Mesothelial cell of epicardium (in vitro differentiated cells): ENCODE results near the gene NLRX1. TPM values are rescaled to one million over a fixed set of nuclear protein-coding genes. Genes with fewer than 3 reads are reported as not detected.
A peak's percentile ranks its signal among the peaks of the same experiment; 100 is the strongest.
"Not testable (repeated sequence)": the region's sequence is repeated elsewhere in the genome, so short reads cannot be mapped to it uniquely, and the experiment has no call there.

Experiments used
- DNase-seq, 2 experiments: peaks; one replicate each; pipeline ENCODE4 v3.0.0; 2021; ENCODE audit warnings: low spot score in 2 of 2; ENCODE audit not compliant: unreplicated experiment in 2 of 2
- H3K27ac Mint-ChIP-seq: 2 replicates; pipeline ENCODE4 v1.8.0; 2021; ENCODE audit warnings: mixed read lengths
- H3K27me3 Mint-ChIP-seq: 2 replicates; pipeline ENCODE4 v1.8.0; 2021; ENCODE audit warnings: low read depth, mixed read lengths
- H3K36me3 Mint-ChIP-seq: 2 replicates; pipeline ENCODE4 v1.8.0; 2021; ENCODE audit warnings: mixed read lengths
- H3K4me1 Mint-ChIP-seq: 2 replicates; pipeline ENCODE4 v1.8.0; 2021; ENCODE audit warnings: mixed read lengths
- H3K4me3 Mint-ChIP-seq: 2 replicates; pipeline ENCODE4 v1.8.0; 2021; ENCODE audit warnings: mild to moderate bottlenecking, moderate library complexity, mixed read lengths
- H3K9me3 Mint-ChIP-seq: 2 replicates; pipeline ENCODE4 v1.8.0; 2021; ENCODE audit warnings: mixed read lengths
- total RNA-seq: library from RNA; stranded (reverse); gene quantifications from 3 replicates; pipeline ENCODE4 v1.2.1, GENCODE V29; 2021
- TF ChIP-seq, protein P1 (sequence below): fragments of 200-600 bp; sonication (generic); IDR thresholded peaks from one replicate; pipeline ENCODE4 v1.5.0; 2021; ENCODE audit warnings: antibody characterized with exemption; ENCODE audit not compliant: unreplicated experiment

NLRX1 gene
- total RNA-seq, 1 donor from 2014 or later, result 21.9 TPM

DNA sequence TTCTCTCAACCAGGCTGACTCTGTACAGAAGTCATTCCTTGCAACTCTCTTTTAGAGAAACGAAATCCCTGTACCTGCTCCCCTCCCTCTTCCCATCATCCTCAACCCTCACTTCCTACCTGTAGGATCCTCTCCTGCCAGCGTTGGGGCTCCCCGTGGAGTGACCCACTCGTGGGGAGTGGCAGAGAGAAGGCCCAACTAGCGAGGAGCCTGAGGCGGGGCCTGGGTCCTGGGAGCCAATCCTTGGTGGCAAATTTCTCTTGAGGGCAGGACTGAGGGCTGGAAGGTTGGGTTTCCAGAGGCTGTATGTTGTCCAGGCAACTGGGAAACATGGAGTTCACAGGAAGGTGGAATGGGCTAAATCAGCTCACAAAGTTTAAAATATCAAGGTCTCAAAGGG lies 27.2 kb downstream of the NLRX1 start:
- peaks cover 9% of the 10 kb centered on the region for H3K4me1 Mint-ChIP-seq
- no peak overlapping the region for H3K4me3 Mint-ChIP-seq
- H3K27me3 Mint-ChIP-seq, result no peaks in the 10 kb centered on the region
- H3K9me3 Mint-ChIP-seq, result no peaks in the 10 kb centered on the region
- H3K27ac Mint-ChIP-seq, result no peak overlapping the region
- no peaks in the 10 kb centered on the region for H3K36me3 Mint-ChIP-seq
- TF ChIP-seq, protein P1, sequence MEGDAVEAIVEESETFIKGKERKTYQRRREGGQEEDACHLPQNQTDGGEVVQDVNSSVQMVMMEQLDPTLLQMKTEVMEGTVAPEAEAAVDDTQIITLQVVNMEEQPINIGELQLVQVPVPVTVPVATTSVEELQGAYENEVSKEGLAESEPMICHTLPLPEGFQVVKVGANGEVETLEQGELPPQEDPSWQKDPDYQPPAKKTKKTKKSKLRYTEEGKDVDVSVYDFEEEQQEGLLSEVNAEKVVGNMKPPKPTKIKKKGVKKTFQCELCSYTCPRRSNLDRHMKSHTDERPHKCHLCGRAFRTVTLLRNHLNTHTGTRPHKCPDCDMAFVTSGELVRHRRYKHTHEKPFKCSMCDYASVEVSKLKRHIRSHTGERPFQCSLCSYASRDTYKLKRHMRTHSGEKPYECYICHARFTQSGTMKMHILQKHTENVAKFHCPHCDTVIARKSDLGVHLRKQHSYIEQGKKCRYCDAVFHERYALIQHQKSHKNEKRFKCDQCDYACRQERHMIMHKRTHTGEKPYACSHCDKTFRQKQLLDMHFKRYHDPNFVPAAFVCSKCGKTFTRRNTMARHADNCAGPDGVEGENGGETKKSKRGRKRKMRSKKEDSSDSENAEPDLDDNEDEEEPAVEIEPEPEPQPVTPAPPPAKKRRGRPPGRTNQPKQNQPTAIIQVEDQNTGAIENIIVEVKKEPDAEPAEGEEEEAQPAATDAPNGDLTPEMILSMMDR, result no peak
- no peak for DNase-seq

DNA sequence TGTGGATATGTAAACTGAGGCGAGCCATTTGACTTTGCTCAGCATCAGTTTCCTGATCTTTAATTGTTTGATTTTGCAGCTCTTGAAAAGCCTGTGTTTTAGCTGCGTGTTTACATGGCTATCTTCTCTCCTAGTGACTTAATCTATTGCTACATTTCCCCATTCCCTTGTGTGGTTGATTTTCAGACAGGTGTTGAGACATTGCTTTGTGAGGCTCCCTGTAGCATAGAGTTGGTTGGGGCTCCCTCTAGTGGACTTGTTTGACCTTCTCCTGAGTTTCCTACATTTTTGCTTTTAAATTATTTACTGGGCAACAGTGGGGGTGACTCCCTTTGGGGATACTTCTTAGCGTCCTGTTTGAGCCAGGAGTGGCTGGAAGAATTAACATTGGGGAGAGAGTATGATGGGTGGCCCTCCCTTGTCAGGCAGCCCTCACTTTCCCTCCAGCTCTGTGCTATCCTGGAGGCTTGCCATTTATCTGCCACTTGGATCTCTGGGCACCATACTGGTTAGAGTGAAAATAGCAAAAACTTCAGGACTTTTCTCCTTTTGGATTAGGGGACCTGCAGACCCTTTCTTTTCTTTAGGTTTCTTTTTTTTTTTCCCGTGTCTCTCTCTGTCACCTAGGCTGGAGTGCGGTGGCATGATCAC lies 28.4 kb downstream of the NLRX1 start:
- Mint-ChIP-seq H3K4me3 (no peak overlapping the region), H3K4me1 (peaks cover 9% of the 10 kb centered on the region), H3K36me3 (no peaks in the 10 kb centered on the region), H3K9me3 (no peaks in the 10 kb centered on the region), H3K27ac (no peak overlapping the region), H3K27me3 (no peaks in the 10 kb centered on the region)
- TF ChIP-seq, protein P1, result peak; percentile 62
- DNase-seq, result peak in 1 of 2 experiments; percentile 67

DNA sequence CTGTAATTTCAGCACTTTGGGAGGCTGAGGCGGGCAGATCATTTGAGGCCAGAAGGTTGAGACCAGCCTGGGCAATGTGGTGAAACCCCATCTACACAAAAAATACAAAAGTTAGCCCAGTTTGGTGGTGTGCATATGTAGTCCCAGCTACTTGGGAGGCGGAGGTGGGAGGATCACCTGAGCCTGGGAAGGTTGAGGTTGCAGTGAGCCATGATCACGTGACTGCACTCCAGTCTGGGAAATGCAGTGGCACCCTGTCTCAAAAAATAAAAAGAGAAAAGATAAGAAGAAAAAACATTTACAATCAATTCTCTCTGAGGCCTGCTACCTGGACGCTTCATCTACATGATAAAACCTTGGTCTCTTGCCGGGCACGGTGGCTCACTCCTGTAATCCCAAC lies 30.4 kb downstream of the NLRX1 start:
- no peaks in the 10 kb centered on the region for H3K9me3 Mint-ChIP-seq
- TF ChIP-seq, protein P1, result no peak
- no peak overlapping the region for H3K27ac Mint-ChIP-seq
- DNase-seq, result no peak
- no peaks in the 10 kb centered on the region for H3K27me3 Mint-ChIP-seq
- H3K4me3 Mint-ChIP-seq, result no peak overlapping the region
- H3K36me3 Mint-ChIP-seq, result no peaks in the 10 kb centered on the region
- peaks cover 11% of the 10 kb centered on the region for H3K4me1 Mint-ChIP-seq

DNA sequence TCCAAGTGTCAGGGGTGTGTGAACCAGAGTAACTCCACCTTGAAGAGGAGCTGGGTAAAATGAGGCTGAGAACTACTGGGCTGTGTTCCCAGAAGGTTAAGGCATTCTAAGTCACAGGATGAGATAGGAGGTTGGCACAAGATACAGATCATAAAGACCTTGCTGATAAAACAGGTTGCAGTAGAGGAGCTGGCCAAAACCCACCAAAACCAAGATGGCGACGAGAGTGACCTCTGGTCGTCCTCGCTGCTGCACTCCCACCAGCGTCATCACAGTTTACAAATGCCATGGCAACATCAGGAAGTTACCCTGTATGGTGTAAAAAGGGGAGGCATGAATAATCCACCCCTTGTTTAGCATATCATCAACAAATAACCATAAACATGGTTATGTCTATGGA lies 32.7 kb downstream of the NLRX1 start:
- peaks cover 19% of the 10 kb centered on the region for H3K4me1 Mint-ChIP-seq
- H3K4me3 Mint-ChIP-seq, H3K27ac Mint-ChIP-seq, H3K9me3 Mint-ChIP-seq, H3K36me3 Mint-ChIP-seq, DNase-seq, H3K27me3 Mint-ChIP-seq: not testable (repeated sequence)

DNA sequence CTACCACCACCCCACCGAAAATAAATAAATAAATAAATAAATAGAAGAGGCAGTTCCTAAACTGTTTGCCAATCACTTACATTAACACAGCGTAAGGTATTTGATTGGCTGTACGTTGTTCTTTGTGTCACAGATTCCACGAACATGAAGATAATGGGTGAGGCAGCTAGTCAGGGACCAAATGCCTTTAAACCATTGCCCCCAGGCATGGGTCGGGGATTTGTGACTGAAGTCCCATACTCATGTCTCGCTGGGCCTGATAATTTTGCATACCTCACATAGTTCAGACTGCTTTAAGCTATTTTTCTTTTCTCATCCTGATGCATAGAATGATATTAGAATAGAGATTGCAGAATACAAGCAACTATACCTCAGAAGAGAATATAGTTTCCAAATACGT lies 34.0 kb downstream of the NLRX1 start:
- no peaks in the 10 kb centered on the region for H3K36me3 Mint-ChIP-seq
- H3K4me3 Mint-ChIP-seq, result no peak overlapping the region
- no peaks in the 10 kb centered on the region for H3K27me3 Mint-ChIP-seq
- DNase-seq, result no peak
- TF ChIP-seq, protein P1, result no peak
- H3K4me1 Mint-ChIP-seq, result peaks cover 26% of the 10 kb centered on the region
- H3K27ac Mint-ChIP-seq, result no peak overlapping the region
- H3K9me3 Mint-ChIP-seq, result no peaks in the 10 kb centered on the region

DNA sequence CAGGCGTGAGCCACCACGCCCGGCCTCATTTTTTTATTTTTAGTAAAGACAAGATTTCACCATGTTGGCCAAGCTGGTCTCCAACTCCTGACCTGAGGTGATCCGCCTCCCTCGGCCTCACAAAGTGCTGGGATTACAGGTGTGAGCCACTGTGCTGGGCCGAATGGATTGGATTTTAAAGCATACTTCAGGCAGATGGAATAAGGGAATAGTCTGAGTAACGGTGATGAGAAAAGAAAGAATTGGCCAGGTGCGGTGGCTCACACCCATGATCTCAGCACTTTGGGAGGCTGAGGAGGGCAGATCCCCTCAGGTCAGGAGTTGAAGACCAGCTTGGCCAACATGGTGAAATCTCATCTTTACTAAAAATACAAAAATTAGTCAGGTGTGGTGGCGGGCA lies 35.5 kb downstream of the NLRX1 start:
- H3K27me3 Mint-ChIP-seq, result no peaks in the 10 kb centered on the region
- TF ChIP-seq, protein P1, result no peak
- H3K36me3 Mint-ChIP-seq, result no peaks in the 10 kb centered on the region
- no peak for DNase-seq
- peaks cover 25% of the 10 kb centered on the region for H3K4me1 Mint-ChIP-seq
- no peak overlapping the region for H3K4me3 Mint-ChIP-seq
- H3K27ac Mint-ChIP-seq, result no peak overlapping the region
- no peaks in the 10 kb centered on the region for H3K9me3 Mint-ChIP-seq
